ENCODE data around the gene HAL. TPM values are rescaled to one million over a fixed set of nuclear protein-coding genes. Genes with fewer than 3 reads are reported as not detected.
A peak's percentile ranks its signal among the peaks of the same experiment; 100 is the strongest.

HAL gene
- polyA plus RNA-seq, 1 of the 3 experiments (the other 2 are of a cell fraction), result 0.08 TPM

DNA sequence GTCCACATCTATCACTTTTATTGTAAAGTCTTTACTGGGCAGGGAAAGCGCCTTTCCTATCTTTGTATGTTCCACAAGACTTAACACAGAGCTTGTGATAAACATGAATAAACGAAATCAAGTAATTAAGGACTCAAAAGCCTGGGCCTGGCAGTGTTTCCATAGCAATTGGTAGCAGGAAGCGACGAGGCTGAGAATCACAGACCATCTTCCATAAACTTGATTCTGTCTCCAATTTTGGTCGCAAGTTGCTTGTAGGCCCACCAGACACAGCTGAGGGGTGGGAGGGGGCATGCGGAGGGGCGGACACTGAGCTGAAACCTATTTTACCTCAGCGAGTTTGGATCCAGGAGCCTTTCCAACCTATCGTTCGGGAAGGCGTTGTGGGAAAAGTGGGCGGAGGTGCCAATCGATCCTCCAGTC, 54.0 kb downstream of the HAL start:
- WGBS (ENCODE audit: low lambda C conversion rate), result 6% methylated on average over 10 of the region's 13 CpGs

More for the DNA sequence above, 54.0 kb downstream of the HAL start:
- Histone ChIP-seq H2AFZ (ENCODE audit: low read depth) (peak overlapping the region; percentile 89), H3K4me2 (peak overlapping the region; percentile 96), H3K36me3 (replicated peaks in 1 of 2; ENCODE audit: control insufficient read depth in 1 of 2, insufficient read depth in 2 of 2, low read length in 1 of 2) (no peaks in the 10 kb centered on the region), H4K20me1 (ENCODE audit: insufficient read depth) (no peaks in the 10 kb centered on the region), H3K4me1 (ENCODE audit: control insufficient read depth in 1 of 2, insufficient read depth in 2 of 2, low read depth in 1 of 2, low read length in 1 of 2) (peaks cover 0 to 7% of the 10 kb centered on the region in 2 experiments; a peak in 2 of 4 replicates), H3K9ac (peak overlapping the region; percentile 63; the same call in 1 of the 2 replicates), H3K27me3 (ENCODE audit: insufficient read depth) (no peaks in the 10 kb centered on the region), H3K27ac (ENCODE audit: low read depth in 2 of 2, low read length in 1 of 2) (peak overlapping the region in 1 of 2 experiments; percentile 97; a peak in 2 of 4 replicates), H3K9me3 (no peaks in the 10 kb centered on the region), H3K9me2 (no peaks in the 10 kb centered on the region), H3F3A (replicated peaks; ENCODE audit: insufficient read depth) (no peaks in the 10 kb centered on the region), H3K79me2 (ENCODE audit: insufficient read depth) (no peaks in the 10 kb centered on the region), H3K4me3 (ENCODE audit: low read depth in 2 of 2, low read length in 1 of 2) (peak overlapping the region; percentile 69 to 76)
- DNase-seq, result no peak
- POLR2A ChIA-PET, result interaction anchor here (2.2 kb wide), 1 partner anchor 13 kb away, joined by 11 read pairs; no protein-coding TSS in a partner anchor
- TF ChIP-seq POLR2AphosphoS5 (IDR thresholded peaks at IDR 0.05; ENCODE audit: low read depth, low read length) (no peak), NRF1 (IDR thresholded peaks at IDR 0.05; ENCODE audit: low read depth, low read length) (no peak), MXI1 (IDR thresholded peaks at IDR 0.05; ENCODE audit: low read depth, low read length) (no peak; the same call in 1 of the 2 replicates), CHD2 (IDR thresholded peaks at IDR 0.05; ENCODE audit: low read length, partially characterized antibody) (no peak), YY1 (IDR thresholded peaks at IDR 0.05; ENCODE audit: low read depth) (no peak), RAD21 (IDR thresholded peaks at IDR 0.05; ENCODE audit: low read length) (no peak), TEAD4 (IDR thresholded peaks at IDR 0.05; ENCODE audit: borderline replicate concordance, insufficient read depth) (no peak), SMC3 (IDR thresholded peaks at IDR 0.05; ENCODE audit: low read depth, low read length) (no peak), RCOR1 (IDR thresholded peaks at IDR 0.05; ENCODE audit: low read length) (no peak), GATA2 (CRISPR knock-in tag; IDR thresholded peaks at IDR 0.05) (no peak), GABPA (IDR thresholded peaks at IDR 0.05; ENCODE audit: low read depth) (no peak), JUND (IDR thresholded peaks at IDR 0.05) (no peak)
- TF ChIP-seq, protein P1, sequence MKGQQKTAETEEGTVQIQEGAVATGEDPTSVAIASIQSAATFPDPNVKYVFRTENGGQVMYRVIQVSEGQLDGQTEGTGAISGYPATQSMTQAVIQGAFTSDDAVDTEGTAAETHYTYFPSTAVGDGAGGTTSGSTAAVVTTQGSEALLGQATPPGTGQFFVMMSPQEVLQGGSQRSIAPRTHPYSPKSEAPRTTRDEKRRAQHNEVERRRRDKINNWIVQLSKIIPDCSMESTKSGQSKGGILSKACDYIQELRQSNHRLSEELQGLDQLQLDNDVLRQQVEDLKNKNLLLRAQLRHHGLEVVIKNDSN (IDR thresholded peaks at IDR 0.05; ENCODE audit: borderline replicate concordance, low read depth), result no peak
- TF ChIP-seq, protein P2, sequence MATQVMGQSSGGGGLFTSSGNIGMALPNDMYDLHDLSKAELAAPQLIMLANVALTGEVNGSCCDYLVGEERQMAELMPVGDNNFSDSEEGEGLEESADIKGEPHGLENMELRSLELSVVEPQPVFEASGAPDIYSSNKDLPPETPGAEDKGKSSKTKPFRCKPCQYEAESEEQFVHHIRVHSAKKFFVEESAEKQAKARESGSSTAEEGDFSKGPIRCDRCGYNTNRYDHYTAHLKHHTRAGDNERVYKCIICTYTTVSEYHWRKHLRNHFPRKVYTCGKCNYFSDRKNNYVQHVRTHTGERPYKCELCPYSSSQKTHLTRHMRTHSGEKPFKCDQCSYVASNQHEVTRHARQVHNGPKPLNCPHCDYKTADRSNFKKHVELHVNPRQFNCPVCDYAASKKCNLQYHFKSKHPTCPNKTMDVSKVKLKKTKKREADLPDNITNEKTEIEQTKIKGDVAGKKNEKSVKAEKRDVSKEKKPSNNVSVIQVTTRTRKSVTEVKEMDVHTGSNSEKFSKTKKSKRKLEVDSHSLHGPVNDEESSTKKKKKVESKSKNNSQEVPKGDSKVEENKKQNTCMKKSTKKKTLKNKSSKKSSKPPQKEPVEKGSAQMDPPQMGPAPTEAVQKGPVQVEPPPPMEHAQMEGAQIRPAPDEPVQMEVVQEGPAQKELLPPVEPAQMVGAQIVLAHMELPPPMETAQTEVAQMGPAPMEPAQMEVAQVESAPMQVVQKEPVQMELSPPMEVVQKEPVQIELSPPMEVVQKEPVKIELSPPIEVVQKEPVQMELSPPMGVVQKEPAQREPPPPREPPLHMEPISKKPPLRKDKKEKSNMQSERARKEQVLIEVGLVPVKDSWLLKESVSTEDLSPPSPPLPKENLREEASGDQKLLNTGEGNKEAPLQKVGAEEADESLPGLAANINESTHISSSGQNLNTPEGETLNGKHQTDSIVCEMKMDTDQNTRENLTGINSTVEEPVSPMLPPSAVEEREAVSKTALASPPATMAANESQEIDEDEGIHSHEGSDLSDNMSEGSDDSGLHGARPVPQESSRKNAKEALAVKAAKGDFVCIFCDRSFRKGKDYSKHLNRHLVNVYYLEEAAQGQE (IDR thresholded peaks at IDR 0.05; ENCODE audit: low read depth, low read length), result no peak
- TF ChIP-seq, protein P3, sequence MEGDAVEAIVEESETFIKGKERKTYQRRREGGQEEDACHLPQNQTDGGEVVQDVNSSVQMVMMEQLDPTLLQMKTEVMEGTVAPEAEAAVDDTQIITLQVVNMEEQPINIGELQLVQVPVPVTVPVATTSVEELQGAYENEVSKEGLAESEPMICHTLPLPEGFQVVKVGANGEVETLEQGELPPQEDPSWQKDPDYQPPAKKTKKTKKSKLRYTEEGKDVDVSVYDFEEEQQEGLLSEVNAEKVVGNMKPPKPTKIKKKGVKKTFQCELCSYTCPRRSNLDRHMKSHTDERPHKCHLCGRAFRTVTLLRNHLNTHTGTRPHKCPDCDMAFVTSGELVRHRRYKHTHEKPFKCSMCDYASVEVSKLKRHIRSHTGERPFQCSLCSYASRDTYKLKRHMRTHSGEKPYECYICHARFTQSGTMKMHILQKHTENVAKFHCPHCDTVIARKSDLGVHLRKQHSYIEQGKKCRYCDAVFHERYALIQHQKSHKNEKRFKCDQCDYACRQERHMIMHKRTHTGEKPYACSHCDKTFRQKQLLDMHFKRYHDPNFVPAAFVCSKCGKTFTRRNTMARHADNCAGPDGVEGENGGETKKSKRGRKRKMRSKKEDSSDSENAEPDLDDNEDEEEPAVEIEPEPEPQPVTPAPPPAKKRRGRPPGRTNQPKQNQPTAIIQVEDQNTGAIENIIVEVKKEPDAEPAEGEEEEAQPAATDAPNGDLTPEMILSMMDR (IDR thresholded peaks at IDR 0.05), result no peak
- TF ChIP-seq, protein P4, sequence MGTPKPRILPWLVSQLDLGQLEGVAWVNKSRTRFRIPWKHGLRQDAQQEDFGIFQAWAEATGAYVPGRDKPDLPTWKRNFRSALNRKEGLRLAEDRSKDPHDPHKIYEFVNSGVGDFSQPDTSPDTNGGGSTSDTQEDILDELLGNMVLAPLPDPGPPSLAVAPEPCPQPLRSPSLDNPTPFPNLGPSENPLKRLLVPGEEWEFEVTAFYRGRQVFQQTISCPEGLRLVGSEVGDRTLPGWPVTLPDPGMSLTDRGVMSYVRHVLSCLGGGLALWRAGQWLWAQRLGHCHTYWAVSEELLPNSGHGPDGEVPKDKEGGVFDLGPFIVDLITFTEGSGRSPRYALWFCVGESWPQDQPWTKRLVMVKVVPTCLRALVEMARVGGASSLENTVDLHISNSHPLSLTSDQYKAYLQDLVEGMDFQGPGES (IDR thresholded peaks at IDR 0.05; ENCODE audit: low read depth, low read length), result no peak
- CTCF ChIA-PET, result interaction anchor here (0.7 to 5.9 kb wide), 7 partner anchors 8 to 94 kb away, joined by 3 to 41 read pairs (median 3); partner anchors contain the start of gene LTA4H
